Measurements from ENCODE around the gene TSPEAR.

DNA sequence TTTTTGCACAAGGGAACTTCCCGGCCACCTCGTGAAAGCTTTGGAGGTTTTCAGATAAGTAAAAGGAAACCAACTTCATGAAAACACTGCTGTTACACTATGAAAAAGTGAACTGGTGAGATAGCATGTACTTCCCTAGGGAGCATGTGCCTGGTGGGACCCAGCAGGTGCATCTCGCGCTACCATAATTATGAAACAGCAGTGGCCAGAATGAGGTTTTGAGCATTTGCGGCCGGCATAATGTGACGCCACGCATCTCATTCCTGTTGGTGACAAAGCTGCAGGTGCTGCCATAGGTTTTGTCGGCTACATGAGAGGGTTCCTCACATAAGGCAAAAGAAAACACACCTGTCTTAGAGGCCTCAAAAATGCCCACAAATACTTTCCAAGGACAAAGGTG is 154.5 kb downstream of the TSPEAR start:
- no peak for TF ChIP-seq SIN3A (IDR thresholded peaks at IDR 0.05; ENCODE audit: borderline replicate concordance, insufficient read depth, low read depth, low read length)
- no peak for TF ChIP-seq REST (IDR thresholded peaks at IDR 0.05; ENCODE audit: insufficient read depth in 1 of 2, low read depth in 2 of 2, low read length in 1 of 2)
- TF ChIP-seq POLR2AphosphoS5 (IDR thresholded peaks at IDR 0.05; ENCODE audit: low read depth, low read length) = no peak
